ENCODE data around the gene HINT2.

Gene HINT2

GRCh38 chr9:35822926-35823325 lies 8.1 kb upstream of the HINT2 start:
- no peak for TF ChIP-seq CTCF (IDR thresholded peaks at IDR 0.05; ENCODE audit: borderline replicate concordance, insufficient read depth, low read depth, low read length)
- no peak overlapping the region for H3K4me3 ChIP-seq (ENCODE audit: low read depth, low read length)

- no peak for TF ChIP-seq CTCF (IDR thresholded peaks at IDR 0.05; ENCODE audit: borderline replicate concordance, insufficient read depth, low read depth, low read length)
- H3K4me3 ChIP-seq (ENCODE audit: low read depth, low read length): no peak overlapping the region
Measured at GRCh38 chr9:35820076-35820475, 5.2 kb upstream of the HINT2 start.

- TF ChIP-seq CTCF (IDR thresholded peaks at IDR 0.05; ENCODE audit: borderline replicate concordance, insufficient read depth, low read depth, low read length): no peak
- no peak overlapping the region for H3K4me3 ChIP-seq (ENCODE audit: low read depth, low read length)
Measured at GRCh38 chr9:35818341-35818740, 3.5 kb upstream of the HINT2 start.

GRCh38 chr9:35816708-35817107 lies 1.9 kb upstream of the HINT2 start:
- no peak overlapping the region for H3K4me3 ChIP-seq (ENCODE audit: low read depth, low read length)
- TF ChIP-seq CTCF (IDR thresholded peaks at IDR 0.05; ENCODE audit: borderline replicate concordance, insufficient read depth, low read depth, low read length): peak; percentile 28; the same call in 1 of the 2 replicates

GRCh38 chr9:35814106-35814840 lies 569 bp downstream of the HINT2 start:
- peak overlapping the region; percentile 68 for H3K4me3 ChIP-seq (ENCODE audit: low read depth, low read length)
- TF ChIP-seq CTCF (IDR thresholded peaks at IDR 0.05; ENCODE audit: borderline replicate concordance, insufficient read depth, low read depth, low read length): peak; percentile 37; the same call in 1 of the 2 replicates

- TF ChIP-seq CTCF (IDR thresholded peaks at IDR 0.05; ENCODE audit: borderline replicate concordance, insufficient read depth, low read depth, low read length): peak; percentile 40; the same call in 1 of the 2 replicates
- H3K4me3 ChIP-seq (ENCODE audit: low read depth, low read length): no peak overlapping the region
Measured at GRCh38 chr9:35813434-35814105, 1.3 kb downstream of the HINT2 start.

All from GM12875 (cell line).